HG02610 (cell line): ENCODE results near the gene ERCC6L2.

Experiments
- ATAC-seq: cut with Tn5 transposase; IDR thresholded peaks from one replicate; pipeline ENCODE4 v1.9.1; 2021; ENCODE audit warnings: mild to moderate bottlenecking, moderate library complexity; ENCODE audit not compliant: unreplicated experiment

ERCC6L2 gene

GRCh38 chr9:95910770-95911340 is 35.4 kb downstream of the ERCC6L2 start:
- ATAC-seq, result no peak

GRCh38 chr9:95912773-95913172 is 37.3 kb downstream of the ERCC6L2 start:
- ATAC-seq, result no peak

- no peak for ATAC-seq
Observed at GRCh38 chr9:95920017-95920416, 44.5 kb downstream of the ERCC6L2 start.

GRCh38 chr9:95923794-95924193 is 48.3 kb downstream of the ERCC6L2 start:
- ATAC-seq, result no peak

GRCh38 chr9:95924987-95925386 is 49.5 kb downstream of the ERCC6L2 start:
- no peak for ATAC-seq

- ATAC-seq, result no peak
Observed at GRCh38 chr9:95927271-95928004, 51.9 kb downstream of the ERCC6L2 start.

GRCh38 chr9:95930277-95930676 is 54.8 kb downstream of the ERCC6L2 start:
- no peak for ATAC-seq

GRCh38 chr9:95935861-95936578 is 60.5 kb downstream of the ERCC6L2 start:
- ATAC-seq, result no peak

GRCh38 chr9:95936579-95937075 is 61.1 kb downstream of the ERCC6L2 start:
- no peak for ATAC-seq

GRCh38 chr9:95937131-95937530 is 61.6 kb downstream of the ERCC6L2 start:
- no peak for ATAC-seq

- no peak for ATAC-seq
Observed at GRCh38 chr9:95938724-95939123, 63.2 kb downstream of the ERCC6L2 start.

GRCh38 chr9:95939472-95939871 is 64.0 kb downstream of the ERCC6L2 start:
- ATAC-seq, result no peak

GRCh38 chr9:95940265-95940664 is 64.8 kb downstream of the ERCC6L2 start:
- no peak for ATAC-seq

GRCh38 chr9:95942016-95942415 is 66.5 kb downstream of the ERCC6L2 start:
- no peak for ATAC-seq

- no peak for ATAC-seq
Observed at GRCh38 chr9:95947118-95947517, 71.6 kb downstream of the ERCC6L2 start.

- ATAC-seq, result no peak
Observed at GRCh38 chr9:95952471-95952870, 77.0 kb downstream of the ERCC6L2 start.

GRCh38 chr9:95953986-95954385 is 78.5 kb downstream of the ERCC6L2 start:
- no peak for ATAC-seq

- no peak for ATAC-seq
Observed at GRCh38 chr9:95954940-95955339, 79.4 kb downstream of the ERCC6L2 start.

- ATAC-seq, result no peak
Observed at GRCh38 chr9:95962936-95963335, 87.4 kb downstream of the ERCC6L2 start.

- no peak for ATAC-seq
Observed at GRCh38 chr9:95963659-95964058, 88.2 kb downstream of the ERCC6L2 start.

GRCh38 chr9:95966306-95966705 is 90.8 kb downstream of the ERCC6L2 start:
- ATAC-seq, result no peak

- ATAC-seq, result no peak
Observed at GRCh38 chr9:95970317-95970716, 94.8 kb downstream of the ERCC6L2 start.
